ENCODE results near the gene PPP2R5C.

The PPP2R5C gene

GRCh38 chr14:101959277-101959676 is 197.8 kb downstream of the PPP2R5C start:
- CTCF ChIA-PET: interaction anchor here (0.6 to 2.8 kb wide), 6 partner anchors 8 to 249 kb away, joined by 3 to 13 read pairs (median 6); no protein-coding TSS in a partner anchor
- TF ChIP-seq ZNF18 (tag by site-specific recombination; IDR thresholded peaks at IDR 0.05) (no peak), ZNF16 (tag by site-specific recombination; IDR thresholded peaks at IDR 0.05; ENCODE audit: low read depth) (no peak), ZNF23 (tag by site-specific recombination; IDR thresholded peaks at IDR 0.05; ENCODE audit: borderline replicate concordance) (no peak), ZSCAN5A (tag by site-specific recombination; IDR thresholded peaks at IDR 0.05) (no peak), ZNF596 (tag by site-specific recombination; IDR thresholded peaks at IDR 0.05) (no peak), PRDM1 (tag by site-specific recombination; IDR thresholded peaks at IDR 0.05) (no peak), ZNF146 (tag by site-specific recombination; IDR thresholded peaks at IDR 0.05) (no peak), ZBTB44 (tag by site-specific recombination; IDR thresholded peaks at IDR 0.05) (no peak), ZNF239 (tag by site-specific recombination; IDR thresholded peaks at IDR 0.05) (no peak), SP3 (tag by site-specific recombination; IDR thresholded peaks at IDR 0.05) (no peak), ZBTB49 (tag by site-specific recombination; IDR thresholded peaks at IDR 0.05; ENCODE audit: low read depth) (no peak), ZNF449 (tag by site-specific recombination; IDR thresholded peaks at IDR 0.05) (no peak), MZF1 (tag by site-specific recombination; IDR thresholded peaks at IDR 0.05; ENCODE audit: borderline replicate concordance) (no peak), RBAK (tag by site-specific recombination; IDR thresholded peaks at IDR 0.05) (no peak)
- POLR2A ChIA-PET: no interaction called here

GRCh38 chr14:101960225-101960624 is 198.7 kb downstream of the PPP2R5C start:
- Histone ChIP-seq H3K4me1 (ENCODE audit: control insufficient read depth, insufficient read depth, low read length) (peaks cover 9% of the 10 kb centered on the region), H3K27ac (ENCODE audit: extremely low read depth, low read depth, low read length) (no peak overlapping the region), H3K36me3 (ENCODE audit: control insufficient read depth in 2 of 2, insufficient read depth in 1 of 2, low read length in 2 of 2) (no peaks in the 10 kb centered on the region), H3K9me3 (ENCODE audit: control insufficient read depth, insufficient read depth, low read depth, low read length) (no peaks in the 10 kb centered on the region), H3K4me3 (ENCODE audit: low read depth, low read length) (no peak overlapping the region)
- POLR2A ChIA-PET: no interaction called here
- CTCF ChIA-PET: interaction anchor here (0.6 to 2.8 kb wide), 20 partner anchors 9 to 1005 kb away, joined by 3 to 15 read pairs (median 4); no protein-coding TSS in a partner anchor
- TF ChIP-seq ZNF514 (tag by site-specific recombination; IDR thresholded peaks at IDR 0.05) (no peak), ZFP69B (tag by site-specific recombination; IDR thresholded peaks at IDR 0.05) (peak; percentile 35; the same call in 1 of the 2 replicates), ZNF18 (tag by site-specific recombination; IDR thresholded peaks at IDR 0.05) (no peak), SP3 (tag by site-specific recombination; IDR thresholded peaks at IDR 0.05) (no peak), ZBTB17 (tag by site-specific recombination; IDR thresholded peaks at IDR 0.05) (peak; percentile 34; the same call in 1 of the 2 replicates), ZNF394 (tag by site-specific recombination; IDR thresholded peaks at IDR 0.05; ENCODE audit: borderline replicate concordance) (no peak), ZNF366 (tag by site-specific recombination; conservative IDR thresholded peaks at IDR 0.05) (0 out of 2 replicates have a peak, but pooled peaks have one; percentile 23), ZNF501 (tag by site-specific recombination; IDR thresholded peaks at IDR 0.05) (no peak)
- TF ChIP-seq, protein P1, sequence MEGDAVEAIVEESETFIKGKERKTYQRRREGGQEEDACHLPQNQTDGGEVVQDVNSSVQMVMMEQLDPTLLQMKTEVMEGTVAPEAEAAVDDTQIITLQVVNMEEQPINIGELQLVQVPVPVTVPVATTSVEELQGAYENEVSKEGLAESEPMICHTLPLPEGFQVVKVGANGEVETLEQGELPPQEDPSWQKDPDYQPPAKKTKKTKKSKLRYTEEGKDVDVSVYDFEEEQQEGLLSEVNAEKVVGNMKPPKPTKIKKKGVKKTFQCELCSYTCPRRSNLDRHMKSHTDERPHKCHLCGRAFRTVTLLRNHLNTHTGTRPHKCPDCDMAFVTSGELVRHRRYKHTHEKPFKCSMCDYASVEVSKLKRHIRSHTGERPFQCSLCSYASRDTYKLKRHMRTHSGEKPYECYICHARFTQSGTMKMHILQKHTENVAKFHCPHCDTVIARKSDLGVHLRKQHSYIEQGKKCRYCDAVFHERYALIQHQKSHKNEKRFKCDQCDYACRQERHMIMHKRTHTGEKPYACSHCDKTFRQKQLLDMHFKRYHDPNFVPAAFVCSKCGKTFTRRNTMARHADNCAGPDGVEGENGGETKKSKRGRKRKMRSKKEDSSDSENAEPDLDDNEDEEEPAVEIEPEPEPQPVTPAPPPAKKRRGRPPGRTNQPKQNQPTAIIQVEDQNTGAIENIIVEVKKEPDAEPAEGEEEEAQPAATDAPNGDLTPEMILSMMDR (tag by site-specific recombination; IDR thresholded peaks at IDR 0.05): peak; percentile 72

More at GRCh38 chr14:101959277-101959676, 197.8 kb downstream of the PPP2R5C start:
- H3K36me3 ChIP-seq (ENCODE audit: control insufficient read depth in 2 of 2, insufficient read depth in 1 of 2, low read length in 2 of 2): no peaks in the 10 kb centered on the region
- peaks cover 9% of the 10 kb centered on the region for H3K4me1 ChIP-seq (ENCODE audit: control insufficient read depth, insufficient read depth, low read length)
- H3K27ac ChIP-seq (ENCODE audit: extremely low read depth, low read depth, low read length): no peak overlapping the region
- H3K4me3 ChIP-seq (ENCODE audit: low read depth, low read length): no peak overlapping the region
- no peaks in the 10 kb centered on the region for H3K9me3 ChIP-seq (ENCODE audit: control insufficient read depth, insufficient read depth, low read depth, low read length)

All from HEK293 (cell line).